ENCODE measurements around the gene ZNF609.
A peak's percentile ranks its signal among the peaks of the same experiment; 100 is the strongest.

ZNF609 gene

DNA sequence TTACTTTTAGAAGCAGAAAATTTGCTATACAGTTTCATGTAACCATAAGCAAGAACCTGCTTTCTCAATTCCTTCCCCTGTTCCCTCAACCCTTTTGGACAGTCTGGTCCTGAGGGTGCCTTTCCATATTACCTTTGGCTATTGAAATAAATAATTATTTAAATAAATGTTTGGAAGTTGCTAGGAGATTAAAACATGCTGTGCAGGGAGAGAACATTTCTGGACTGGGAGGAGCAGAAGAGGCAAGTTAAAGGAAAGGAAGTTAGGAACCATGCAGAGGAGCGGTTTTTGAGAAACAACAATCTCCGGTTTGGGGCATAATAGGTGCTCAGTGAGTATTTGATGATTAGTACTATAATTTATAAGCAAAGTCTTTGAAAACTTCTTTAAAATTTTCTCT lies 41.8 kb downstream of the ZNF609 start:
- no peak for DNase-seq (ENCODE audit: low spot score)

DNA sequence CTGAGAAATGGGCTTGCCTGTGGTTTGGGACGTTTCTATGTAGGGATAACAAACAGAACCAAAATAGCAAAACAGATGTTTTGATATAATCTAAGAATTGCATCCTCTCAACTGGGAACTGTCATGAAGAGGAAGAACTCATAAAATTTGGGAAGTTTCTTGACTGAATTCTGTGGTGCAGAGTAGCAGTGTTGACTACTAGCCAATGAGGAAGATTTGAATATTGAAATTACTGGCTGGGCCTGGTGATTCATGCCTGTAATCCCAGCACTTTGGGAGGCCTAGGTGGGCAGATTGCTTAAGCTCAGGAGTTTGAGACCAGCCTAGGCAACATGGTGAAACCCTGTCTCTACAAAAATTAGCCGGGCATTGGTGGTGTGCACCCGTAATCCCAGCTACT lies 42.2 kb downstream of the ZNF609 start:
- DNase-seq (ENCODE audit: low spot score), result peak; percentile 15

DNA sequence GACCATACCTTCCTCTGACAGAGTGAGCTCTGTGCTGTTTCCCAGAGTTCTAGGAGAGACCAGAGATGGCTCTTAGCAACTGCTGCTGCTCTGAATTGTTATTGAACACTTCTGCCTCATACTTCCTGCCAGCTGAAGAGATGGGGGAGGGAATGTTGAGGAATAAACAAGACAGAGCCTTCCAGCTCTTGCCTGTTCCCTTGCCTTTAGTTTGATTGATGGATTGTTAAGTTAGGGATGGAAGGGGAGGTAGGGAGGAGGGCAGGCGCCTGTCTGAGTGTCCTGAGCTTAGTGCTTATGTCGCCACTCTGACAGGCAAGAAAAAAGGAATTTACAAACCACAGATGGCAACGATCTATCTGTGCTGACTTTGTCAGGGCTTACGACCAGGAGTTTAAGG lies 42.8 kb downstream of the ZNF609 start:
- peak; percentile 51 for DNase-seq (ENCODE audit: low spot score)

DNA sequence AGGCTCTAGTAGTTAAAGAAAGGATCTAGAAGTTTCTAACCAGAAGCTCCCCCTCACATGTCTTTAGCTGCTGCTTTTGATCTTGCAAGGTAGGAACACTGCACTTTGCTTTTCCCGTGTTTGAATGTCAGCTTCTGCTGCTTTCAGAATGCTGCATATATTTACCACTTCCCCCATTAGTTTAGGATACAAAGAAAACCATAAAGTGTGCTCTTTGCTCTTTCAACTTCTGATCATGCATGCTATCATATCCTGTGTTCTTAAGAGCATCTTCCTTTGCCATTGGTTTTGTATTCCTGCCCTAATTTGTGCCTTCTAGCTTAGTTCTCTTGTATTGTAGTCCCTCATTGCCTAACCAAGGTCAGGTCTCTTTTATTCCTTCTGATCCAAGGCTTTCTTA lies 43.3 kb downstream of the ZNF609 start:
- DNase-seq (ENCODE audit: low spot score), result no peak

DNA sequence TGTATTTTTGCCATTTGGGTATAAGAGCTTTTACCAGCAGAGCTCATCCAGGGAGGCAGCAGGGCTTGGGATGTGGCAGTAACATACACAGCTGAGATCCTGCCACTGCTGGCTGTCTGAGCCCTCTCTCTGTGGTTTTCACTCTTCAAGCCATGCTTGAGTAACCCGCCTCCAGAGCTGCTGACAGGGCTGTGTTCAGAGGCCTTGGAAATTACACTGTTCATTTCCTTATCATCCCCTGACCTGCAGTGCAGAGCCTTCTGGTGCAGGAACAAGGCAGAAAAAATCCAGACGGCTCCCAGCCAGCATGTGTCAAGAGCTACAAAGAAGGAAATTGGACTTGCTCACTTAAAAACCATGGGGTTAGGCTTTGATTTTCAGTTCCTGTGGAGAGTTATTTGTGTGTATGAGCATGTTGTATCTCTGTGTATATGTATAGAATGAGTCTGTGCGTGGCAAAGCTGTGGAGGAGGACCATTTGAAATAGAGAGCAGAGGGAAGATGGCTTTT lies 47.0 kb downstream of the ZNF609 start:
- peak; percentile 76 for DNase-seq (ENCODE audit: low spot score)

DNA sequence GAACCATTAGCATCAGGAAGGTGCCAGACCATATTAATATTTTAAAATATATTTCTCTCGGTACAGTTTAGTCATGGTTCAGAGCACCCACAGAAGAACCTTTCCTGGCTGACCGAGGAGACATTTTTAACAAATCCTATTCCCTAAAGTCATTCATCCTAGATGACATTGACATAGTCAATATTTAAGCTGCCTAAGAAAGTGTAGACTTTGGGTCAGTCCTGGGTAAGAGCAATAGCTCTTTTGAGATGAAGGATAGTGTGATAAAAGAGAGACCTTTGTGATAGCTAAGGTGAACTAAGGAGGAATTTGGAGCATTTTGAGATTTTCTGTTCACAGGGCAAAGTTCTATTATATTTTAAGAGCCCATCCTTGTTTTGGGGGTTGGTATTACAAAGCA lies 47.5 kb downstream of the ZNF609 start:
- no peak for DNase-seq (ENCODE audit: low spot score)

DNA sequence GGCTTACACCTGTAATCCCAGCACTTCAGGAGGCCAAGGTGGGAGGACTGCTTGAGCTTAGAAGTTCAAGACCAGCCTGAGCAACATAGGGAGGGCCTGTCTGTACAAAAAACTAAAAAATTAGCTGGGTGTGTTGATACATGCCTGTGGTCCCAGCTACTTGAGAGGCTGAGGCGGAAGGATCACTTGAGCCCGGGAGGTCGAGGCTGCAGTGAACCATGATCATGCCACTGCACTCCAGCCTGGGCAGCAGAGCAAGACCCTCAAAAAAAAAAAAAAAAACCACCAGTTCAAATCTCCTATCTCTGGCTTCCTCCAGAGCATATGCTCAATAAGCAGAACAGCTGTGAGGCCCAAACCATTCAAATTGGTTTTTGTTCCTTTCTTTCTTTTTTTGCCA lies 53.4 kb downstream of the ZNF609 start:
- no peak for DNase-seq (ENCODE audit: low spot score)

DNA sequence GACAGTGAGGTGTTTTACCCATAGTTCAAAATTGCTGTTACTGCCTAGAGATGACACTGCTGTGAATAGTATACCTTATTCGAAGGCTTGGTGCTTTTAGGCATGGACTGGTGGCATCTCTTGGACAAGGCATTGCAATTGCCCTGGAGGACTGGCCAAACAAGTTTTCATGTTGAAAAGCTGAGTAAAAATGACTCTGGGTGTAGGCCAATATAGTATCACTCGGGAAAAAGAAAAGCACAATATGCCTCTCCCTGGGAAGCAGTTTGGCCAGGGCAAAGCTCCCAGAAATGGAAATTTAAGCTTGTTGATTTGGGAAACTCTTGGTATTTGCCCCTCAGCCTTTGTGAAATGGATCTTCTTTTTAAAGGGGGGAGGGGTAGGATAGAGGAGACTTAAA lies 54.8 kb downstream of the ZNF609 start:
- no peak for DNase-seq (ENCODE audit: low spot score)

DNA sequence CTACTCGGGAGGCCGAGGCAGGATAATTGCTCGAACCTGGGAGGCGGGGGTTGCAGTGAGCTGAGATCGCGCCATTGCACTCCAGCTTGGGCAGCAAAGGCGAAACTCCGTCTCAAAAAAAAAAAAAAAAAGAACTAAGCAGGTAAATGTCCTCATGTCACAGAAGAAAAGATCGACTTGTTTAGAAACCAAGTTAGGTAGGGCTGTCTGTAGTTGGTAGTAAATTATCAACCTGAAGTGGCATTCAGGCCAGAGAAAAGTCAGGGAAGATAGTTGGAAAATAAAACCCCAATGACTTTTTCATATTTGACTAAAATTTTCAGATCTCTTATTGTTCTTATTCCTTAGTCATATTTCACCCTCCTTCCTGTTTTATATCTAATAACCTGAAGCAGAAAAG lies 55.4 kb downstream of the ZNF609 start:
- DNase-seq (ENCODE audit: low spot score), result no peak

DNA sequence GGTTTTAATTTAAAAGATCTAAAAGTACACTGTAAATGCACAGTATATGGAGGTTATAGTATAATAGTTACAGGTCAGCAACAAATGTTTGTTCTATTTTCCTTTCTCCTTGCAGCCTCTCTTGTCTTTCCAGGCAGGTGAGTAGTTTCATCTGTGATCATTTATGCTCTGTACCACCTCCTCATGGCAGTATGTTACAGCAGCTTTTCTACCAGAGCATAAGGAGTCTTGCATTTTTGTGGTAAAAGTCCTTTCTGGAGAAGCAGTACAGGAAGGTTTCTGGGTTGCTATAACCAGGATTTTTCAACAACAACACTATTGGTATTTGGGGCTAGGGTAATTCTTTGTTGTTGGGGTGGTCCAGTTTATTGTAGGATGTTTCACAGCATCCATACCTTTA lies 59.5 kb downstream of the ZNF609 start:
- no peak for DNase-seq (ENCODE audit: low spot score)

DNA sequence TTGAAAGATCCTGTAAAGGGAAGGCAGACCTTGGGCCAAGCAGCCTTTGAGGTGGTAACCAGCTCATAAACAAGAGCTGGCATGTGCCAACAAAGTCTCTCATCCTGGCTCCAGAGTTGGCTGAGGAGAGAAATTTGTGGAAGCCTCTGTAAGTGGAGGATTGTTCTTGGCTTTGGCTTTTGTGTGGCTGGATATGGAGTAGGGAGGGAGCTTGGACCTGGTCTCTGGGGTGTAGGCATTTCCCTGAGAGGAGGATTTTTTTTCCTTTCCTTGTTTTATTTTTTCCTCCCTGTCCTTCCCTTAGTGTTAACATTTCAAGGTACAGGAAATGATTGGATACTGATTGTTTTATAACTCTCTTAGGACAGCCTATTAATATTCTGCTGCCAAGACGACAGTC lies 60.8 kb downstream of the ZNF609 start:
- no peak for DNase-seq (ENCODE audit: low spot score)

DNA sequence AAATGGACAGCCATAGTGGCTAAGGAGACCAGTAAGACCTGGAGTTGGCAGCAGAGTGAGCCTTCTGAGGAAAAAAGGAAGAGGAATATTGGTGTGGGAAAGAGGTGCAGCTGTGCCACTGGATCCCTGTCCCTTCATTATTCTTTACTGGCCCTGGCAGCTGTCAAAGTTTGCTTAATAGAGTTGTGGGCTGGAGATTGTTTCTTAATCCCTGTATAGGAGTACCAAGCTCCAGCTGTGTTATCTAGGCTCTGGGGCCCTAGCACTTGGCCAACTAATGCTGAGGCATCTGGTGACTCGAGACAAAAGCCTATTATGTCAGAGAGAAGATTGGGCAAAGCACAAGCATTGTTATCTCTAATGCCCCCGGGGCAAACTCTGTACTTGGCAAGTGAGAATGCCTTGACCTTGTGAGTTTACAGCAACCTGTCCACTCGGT lies 61.4 kb downstream of the ZNF609 start:
- peak; percentile 18 for DNase-seq (ENCODE audit: low spot score)

DNA sequence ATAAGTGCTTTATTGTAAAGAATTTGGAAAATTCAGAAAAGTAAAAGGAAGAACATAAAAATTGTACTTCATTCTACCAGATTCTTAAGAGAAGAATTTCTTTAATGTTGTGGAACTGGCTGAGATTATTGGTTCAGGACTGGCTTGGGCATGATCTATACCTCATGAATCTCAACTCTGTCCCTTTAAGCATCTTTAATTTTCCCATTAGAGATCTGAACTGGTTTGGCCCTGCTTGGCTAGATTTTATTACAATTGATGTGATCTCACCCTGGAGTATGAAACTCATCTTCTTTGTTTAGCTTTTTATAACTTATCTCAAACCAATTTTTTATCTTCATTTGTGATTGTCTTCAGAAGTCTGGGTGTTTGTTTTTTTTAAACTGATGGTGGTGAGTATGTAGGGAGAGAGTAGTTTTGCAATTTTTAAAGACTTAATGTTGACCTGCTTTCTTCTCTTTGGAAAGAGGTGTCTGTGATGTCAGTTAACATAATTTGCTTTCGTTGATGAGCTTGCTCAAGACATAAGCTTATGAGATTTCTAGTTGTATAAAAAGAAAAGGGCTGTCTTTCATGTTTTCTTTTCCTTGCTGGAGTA lies 61.9 kb downstream of the ZNF609 start:
- no peak for DNase-seq (ENCODE audit: low spot score)

DNA sequence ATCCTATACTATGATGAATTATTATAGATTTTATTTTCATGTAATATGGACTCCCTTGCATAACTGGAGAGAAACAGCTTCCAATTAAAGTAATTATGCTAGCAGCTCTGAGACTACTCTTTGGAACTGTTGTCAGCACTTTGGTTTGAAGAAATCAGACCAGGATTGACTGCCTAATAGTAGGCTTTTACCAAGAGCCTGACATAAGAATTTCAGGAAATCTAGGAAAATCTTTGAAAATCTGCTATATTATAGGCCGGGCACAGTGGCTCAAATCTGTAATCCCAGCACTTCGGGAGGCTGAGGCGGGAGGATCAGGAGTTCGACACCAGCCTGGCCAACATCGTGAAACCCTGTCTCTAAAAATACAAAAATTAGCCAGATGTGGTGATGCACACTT lies 62.9 kb downstream of the ZNF609 start:
- no peak for DNase-seq (ENCODE audit: low spot score)

DNA sequence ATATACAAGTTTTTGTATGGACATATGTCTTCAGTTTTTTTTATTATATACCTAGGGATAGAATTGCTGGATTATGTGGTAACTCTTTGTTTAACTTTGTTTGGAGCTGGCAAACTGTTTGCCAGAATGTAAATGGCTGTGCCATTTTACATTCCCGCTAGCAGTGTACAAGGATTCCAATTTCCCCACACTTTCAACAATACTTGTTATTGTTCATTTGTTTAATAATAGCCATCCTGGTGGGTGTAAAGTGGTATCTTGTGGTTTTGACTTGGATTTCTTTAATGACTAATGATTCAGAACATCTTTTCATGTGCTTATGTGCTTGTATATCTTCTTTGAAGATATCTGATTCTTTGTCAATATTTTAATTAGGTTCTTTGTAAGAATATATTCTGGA lies 64.4 kb downstream of the ZNF609 start:
- DNase-seq (ENCODE audit: low spot score), result no peak

DNA sequence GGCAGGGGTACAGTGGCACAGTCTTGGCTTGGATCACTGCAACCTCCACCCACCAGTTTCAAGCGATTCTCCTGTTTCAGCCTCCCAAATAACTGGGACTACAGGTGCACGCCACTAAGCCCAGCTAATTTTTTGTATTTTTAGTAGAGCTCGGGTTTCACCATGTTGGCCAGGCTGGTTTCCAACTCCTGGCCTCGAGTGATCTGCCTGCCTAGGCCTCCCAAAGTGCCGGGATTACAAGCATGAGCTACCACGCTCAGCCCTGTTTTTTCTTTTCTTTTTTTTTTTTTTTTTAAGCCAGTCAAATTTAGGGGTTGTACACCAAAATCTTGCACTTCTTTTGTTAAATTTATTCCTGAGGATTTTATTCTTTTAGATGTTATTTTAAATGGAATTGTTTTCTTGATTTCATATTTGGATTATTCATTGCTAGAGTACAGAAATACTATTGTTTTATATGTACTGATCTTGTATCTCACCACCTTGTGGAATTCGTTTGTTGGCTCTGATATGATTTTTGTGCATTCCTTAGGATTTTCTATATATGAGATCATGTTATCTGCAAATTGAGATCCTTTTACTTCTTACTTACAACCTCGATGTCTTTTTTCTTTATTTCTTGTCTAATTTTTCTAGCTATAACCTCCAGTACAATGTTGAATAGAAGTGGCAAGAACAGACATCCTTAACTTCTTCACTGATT lies 65.6 kb downstream of the ZNF609 start:
- no peak for DNase-seq (ENCODE audit: low spot score)

DNA sequence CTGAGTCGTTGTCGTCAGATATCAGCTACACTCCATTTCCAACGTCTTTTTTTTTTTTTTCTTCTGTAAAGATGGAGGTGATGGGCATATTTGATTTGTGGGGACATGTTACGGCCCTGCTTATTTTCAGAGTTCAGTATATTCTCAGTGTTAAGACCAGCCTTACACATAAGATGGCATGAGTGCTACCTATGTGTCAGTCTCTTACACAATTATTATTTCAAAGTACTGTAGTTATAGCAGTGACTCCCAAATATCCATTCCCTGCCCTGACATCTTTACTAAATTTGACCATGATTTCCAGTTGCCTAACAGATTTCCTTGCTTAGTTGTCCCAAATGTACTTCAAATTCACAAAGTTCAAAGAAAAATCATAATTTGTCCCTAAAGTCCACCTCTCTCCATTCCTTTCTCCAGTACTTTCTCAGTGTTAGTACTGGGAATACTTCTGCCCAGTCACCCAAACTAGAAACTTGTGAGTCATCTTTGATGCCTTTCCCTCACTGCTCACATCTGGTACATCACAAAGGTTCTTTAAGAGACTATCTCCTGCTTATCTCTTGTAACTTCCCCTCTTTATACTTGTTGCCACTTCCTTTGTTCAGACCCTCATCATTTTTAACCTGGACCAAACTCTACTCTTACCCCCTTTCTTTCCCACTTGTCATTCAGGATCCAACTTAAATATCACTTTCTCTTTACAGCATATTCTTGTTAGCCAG lies 67.0 kb downstream of the ZNF609 start:
- DNase-seq (ENCODE audit: low spot score), result peak; percentile 62

DNA sequence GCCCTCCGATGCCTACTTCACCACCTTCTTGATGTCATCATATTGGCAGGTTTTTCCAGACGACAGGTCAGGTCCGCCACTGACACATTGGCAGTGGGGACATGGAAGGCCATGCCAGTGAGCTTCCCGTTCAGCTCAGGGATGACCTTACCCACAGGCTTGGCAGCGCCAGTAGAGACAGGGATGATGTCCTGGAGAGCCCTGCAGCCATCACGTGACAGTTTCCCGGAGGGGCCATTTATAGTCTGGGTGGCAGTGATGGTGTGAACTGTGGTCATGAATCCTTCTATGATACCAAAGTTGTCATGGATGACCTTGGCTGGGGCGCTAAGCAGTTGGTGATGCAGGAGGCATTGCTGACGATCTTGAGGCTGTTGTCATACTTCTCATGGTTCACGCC lies 68.5 kb downstream of the ZNF609 start:
- DNase-seq (ENCODE audit: low spot score), result no peak

DNA sequence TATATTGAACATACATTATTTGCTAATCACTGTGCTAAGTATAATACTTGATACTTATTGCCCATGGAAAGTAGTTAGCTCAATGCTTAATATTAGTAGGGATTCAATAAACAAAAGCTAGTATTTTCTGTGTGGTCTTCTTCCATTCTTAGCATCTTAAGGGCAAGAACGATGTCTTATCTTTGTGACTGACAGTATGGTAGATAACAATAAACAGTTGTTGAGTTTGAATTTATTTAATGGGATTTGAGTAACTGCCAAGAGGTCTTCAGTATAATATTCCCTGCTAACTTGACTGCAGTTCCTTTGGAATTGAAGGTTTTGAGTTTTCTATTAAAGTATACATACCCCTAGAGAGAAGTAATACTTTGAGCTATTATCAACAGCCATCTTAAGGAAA lies 70.1 kb downstream of the ZNF609 start:
- DNase-seq (ENCODE audit: low spot score), result no peak

DNA sequence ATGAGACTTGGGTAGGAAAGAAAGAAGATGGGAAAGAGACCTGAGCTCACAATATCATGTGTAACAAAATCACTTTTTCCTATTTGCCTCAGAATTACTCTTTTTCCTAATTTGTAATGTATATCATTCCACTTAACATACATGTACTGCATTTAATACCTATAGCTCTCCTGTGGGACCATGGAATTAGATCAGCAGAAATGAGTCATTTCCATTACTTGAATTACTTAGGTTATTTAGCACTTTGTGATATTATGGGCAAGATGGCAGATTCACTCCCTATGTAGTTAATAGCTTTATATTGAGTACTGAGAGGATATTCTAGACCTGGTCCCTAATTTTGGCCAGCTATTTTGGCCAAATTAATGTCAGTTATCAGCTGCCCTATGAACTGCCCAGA lies 70.5 kb downstream of the ZNF609 start:
- no peak for DNase-seq (ENCODE audit: low spot score)

DNA sequence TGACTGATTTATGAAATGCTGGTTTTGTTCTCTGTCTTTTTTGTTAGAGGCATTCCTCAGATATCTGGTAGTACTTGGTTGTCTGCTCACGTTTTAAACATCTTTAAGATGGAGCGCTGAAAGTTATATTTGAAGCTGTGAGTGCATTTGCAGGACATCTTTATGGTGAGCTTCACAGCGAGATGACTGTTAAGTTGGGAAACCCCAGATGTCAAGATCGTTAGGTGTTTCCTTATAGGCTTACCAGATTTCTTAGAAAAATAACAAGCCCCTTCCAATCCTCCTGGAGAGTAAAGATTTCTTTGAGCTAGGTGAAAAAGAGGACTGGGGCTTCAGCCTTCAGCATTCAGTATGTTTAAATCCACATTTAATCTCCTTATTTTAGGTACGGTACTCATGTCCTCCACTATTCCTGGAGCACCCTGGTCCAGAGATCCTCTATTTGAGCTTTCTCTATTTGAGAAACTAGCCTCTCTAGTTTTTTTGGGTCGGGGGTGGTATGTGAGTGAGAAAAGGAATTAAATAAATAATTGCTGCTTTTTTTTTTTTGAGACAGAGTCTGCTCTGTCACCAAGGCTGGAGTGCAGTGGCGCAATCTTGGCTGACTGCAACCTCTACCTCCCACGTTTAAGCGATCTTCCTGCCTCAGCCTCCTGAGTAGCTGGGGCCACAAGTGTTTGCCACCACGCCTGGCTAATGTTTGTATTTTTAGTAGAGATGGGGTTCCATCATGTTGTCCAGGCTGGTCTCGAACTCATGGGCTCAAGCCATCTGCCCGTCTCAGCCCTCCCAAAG lies 72.3 kb downstream of the ZNF609 start:
- no peak for DNase-seq (ENCODE audit: low spot score)

DNA sequence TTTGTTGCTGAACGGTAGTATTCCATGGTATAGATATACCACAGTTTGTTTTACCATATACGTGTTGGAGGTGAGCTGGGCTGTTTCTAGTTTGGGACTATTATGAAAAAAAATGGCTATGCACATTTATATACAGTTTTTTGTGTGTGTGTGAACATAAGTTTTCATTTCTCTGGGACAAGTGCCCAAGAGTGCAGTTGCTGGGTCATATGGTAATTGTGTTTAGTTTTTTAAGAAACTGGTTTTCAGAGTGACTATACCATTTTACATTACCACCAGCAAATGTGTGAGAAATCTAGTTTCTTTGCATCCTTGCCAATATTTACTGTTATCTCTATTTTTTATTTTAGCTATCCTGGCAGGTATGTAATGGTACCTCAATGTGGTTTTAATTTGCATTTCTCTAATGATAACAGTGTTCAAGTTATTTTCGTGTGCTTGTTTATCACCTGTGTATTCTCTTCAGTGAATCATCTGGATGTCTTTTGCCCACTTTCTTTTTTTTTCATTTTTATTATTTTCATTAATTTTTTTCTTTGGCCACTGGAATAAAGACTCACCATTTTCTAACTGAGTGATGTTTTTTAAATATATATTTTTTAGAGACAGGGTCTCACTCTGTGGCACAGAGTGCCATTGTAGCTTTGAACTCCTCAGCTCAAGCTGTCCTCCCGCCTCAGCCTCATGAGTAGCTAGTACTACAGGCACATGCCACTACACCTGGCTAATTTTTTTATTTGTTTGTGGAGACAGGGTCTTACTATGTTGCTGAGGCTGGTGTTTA lies 75.3 kb downstream of the ZNF609 start:
- DNase-seq (ENCODE audit: low spot score), result no peak
